Erythroblast (primary cell): ENCODE measurements around the gene UBA5.

Experiments
- GATA1 ChIP-seq: IDR thresholded peaks from 2 replicates; pipeline ENCODE4 v1.6.1; 2011; ENCODE audit warnings: low read depth, mild to moderate bottlenecking, control low read depth, low read length, moderate library complexity
- POLR2A ChIP-seq: IDR thresholded peaks from 2 replicates; pipeline ENCODE4 v1.6.1; 2011; ENCODE audit warnings: mild to moderate bottlenecking, low read length

DNA sequence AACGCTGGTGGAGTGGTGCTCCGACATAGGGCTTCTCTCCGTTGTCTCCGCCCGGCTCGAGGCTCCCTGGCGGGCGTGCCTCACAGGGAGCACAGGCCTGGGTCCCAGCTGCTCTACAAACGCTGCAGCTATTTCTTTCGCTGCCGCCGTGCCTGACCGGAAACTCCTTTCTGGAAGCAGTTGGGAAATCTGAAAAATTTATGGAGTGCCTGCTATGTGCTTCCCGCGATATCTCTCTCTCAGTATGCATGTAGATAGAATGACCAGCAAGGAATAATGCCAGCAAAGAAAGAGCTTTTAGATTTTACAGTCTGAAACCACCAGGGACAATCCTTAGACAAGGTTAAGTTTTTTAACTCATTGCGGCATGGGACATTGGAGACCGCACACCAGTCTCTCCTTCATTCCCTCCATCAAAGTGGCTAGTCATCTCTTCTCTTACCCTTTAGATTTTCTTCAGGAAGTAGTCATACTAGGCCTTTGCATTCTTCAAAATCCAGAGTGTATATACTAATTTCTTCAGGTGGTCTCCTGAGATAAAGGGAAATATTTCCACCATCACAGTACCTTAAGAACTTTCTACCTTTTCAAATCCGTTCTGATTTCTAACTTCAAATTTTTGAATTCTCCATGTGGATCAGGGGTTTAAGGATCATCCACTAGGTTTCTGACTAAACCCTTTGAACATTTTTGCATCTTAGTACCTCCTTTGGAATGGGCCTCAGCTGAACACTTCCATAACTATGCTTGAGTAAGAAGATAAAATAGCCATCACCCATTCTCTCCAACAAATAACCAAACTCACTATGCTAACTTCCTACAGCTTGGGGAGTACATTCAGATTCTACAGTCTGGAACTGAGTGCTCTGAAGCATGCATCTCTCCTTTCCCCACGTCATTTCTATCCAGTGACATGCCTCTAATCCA lies 63.2 kb downstream of the UBA5 start:
- TF ChIP-seq POLR2A: no peak
- no peak for TF ChIP-seq GATA1
